Uterus (tissue), 4 donors: ENCODE results near the gene EVI5. TPM values are rescaled to one million over a fixed set of nuclear protein-coding genes. Genes with fewer than 3 reads are reported as not detected.

ENCODE experiments used
- DNase-seq, 2 donors: peaks; one replicate each; pipeline ENCODE4 v3.0.0-alpha.2; 2019 to 2020
- H3K27ac ChIP-seq, 2 donors: fragments of 200-600 bp; sonication (generic); 1 replicate in 1 of 2; 2 replicates in 1 of 2; pipeline ENCODE4 v1.5.1; 2016 to 2018
- H3K27me3 ChIP-seq, 2 donors: fragments of 200-600 bp; sonication (generic); one replicate each; pipeline ENCODE4 v1.5.1; 2018 to 2019; ENCODE audit warnings: control low read depth in 1 of 2
- H3K36me3 ChIP-seq, 2 donors: fragments of 200-600 bp; sonication (generic); one replicate each; pipeline ENCODE4 v1.5.1; 2019; ENCODE audit warnings: control low read depth in 1 of 2
- H3K4me1 ChIP-seq, 2 donors: fragments of 200-600 bp; sonication (generic); one replicate each; pipeline ENCODE4 v1.5.1; 2018 to 2019; ENCODE audit warnings: control low read depth in 1 of 2
- H3K4me3 ChIP-seq, 2 donors: fragments of 200-600 bp; sonication (generic); 1 replicate in 1 of 2; 2 replicates in 1 of 2; pipeline ENCODE4 v1.5.1; 2018 to 2019; ENCODE audit warnings: mild to moderate bottlenecking in 1 of 2
- H3K9me3 ChIP-seq, 2 donors: fragments of 200-600 bp; sonication (generic); one replicate each; pipeline ENCODE4 v1.5.1; 2019; ENCODE audit warnings: control low read depth in 1 of 2
- CTCF ChIP-seq, 4 experiments: fragments of 200-600 bp in 2 of 4; fragments of 450-650 bp in 2 of 4; sonication (generic) in 2 of 4; IDR thresholded peaks; one replicate each; pipeline ENCODE4 v1.5.1; 2016 to 2019; ENCODE audit warnings: antibody characterized with exemption in 4 of 4, mild to moderate bottlenecking in 2 of 4, moderate library complexity in 1 of 4
- POLR2A ChIP-seq, 2 donors: fragments of 450-650 bp; IDR thresholded peaks; one replicate each; pipeline ENCODE4 v1.6.1; 2016; ENCODE audit warnings: antibody characterized with exemption in 2 of 2, mild to moderate bottlenecking in 1 of 2, moderate library complexity in 1 of 2
- intact Hi-C: fragments of 100-400 bp; cut with DNase I; formaldehyde crosslinking; loops from one replicate; pipeline ENCODE4 v1.15.1; 2023; ENCODE audit warnings: low total_unique reads
- total RNA-seq, 4 donors: library from RNA; depleted of rRNA in 3 of 4; stranded (reverse); fragments of >200 nt in 3 of 4; gene quantifications; one replicate each; pipeline versions ENCODE4 v1.1.0 to v1.2.4, GENCODE V29; 2014 to 2023
- donor health status: DM: yes; HTN: yes; CAD: no.

EVI5 gene
- total RNA-seq, 4 donors from 2014 or later: 53.0 to 112 (median 58.4) TPM

GRCh38 chr1:92713939-92714338, 71.0 kb downstream of the EVI5 start:
- intact Hi-C loops: no loop called here
- no peaks in the 10 kb centered on the region for H3K4me1 ChIP-seq

GRCh38 chr1:92711473-92712165, 73.3 kb downstream of the EVI5 start:
- intact Hi-C loops: no loop called here
- no peak for DNase-seq
- H3K27me3 ChIP-seq: no peaks in the 10 kb centered on the region
- no peaks in the 10 kb centered on the region for H3K4me1 ChIP-seq
- no peak overlapping the region for H3K27ac ChIP-seq
- no peaks in the 10 kb centered on the region for H3K9me3 ChIP-seq
- TF ChIP-seq CTCF (IDR thresholded peaks at IDR 0.05) (no peak), POLR2A (IDR thresholded peaks at IDR 0.05) (no peak)
- H3K4me3 ChIP-seq: no peak overlapping the region
- no peaks in the 10 kb centered on the region for H3K36me3 ChIP-seq

More at GRCh38 chr1:92713939-92714338, 71.0 kb downstream of the EVI5 start:
- DNase-seq: no peak
- H3K9me3 ChIP-seq: no peaks in the 10 kb centered on the region
- no peak overlapping the region for H3K4me3 ChIP-seq
- no peak overlapping the region for H3K27ac ChIP-seq
- no peak for TF ChIP-seq CTCF (IDR thresholded peaks at IDR 0.05)
- TF ChIP-seq POLR2A (IDR thresholded peaks at IDR 0.05): no peak
- no peaks in the 10 kb centered on the region for H3K36me3 ChIP-seq
- no peaks in the 10 kb centered on the region for H3K27me3 ChIP-seq

- H3K36me3 ChIP-seq: no peaks in the 10 kb centered on the region
- intact Hi-C loops: no loop called here
- TF ChIP-seq CTCF (IDR thresholded peaks at IDR 0.05) (no peak), POLR2A (IDR thresholded peaks at IDR 0.05) (no peak)
- H3K27me3 ChIP-seq: no peaks in the 10 kb centered on the region
- no peak overlapping the region for H3K27ac ChIP-seq
- H3K9me3 ChIP-seq: no peaks in the 10 kb centered on the region
- no peak overlapping the region for H3K4me3 ChIP-seq
- no peaks in the 10 kb centered on the region for H3K4me1 ChIP-seq
- no peak for DNase-seq
These were observed 75.2 kb downstream of the EVI5 start for GRCh38 chr1:92709738-92710137.

GRCh38 chr1:92708368-92708950, 76.4 kb downstream of the EVI5 start:
- Histone ChIP-seq H3K4me1 (no peaks in the 10 kb centered on the region), H3K9me3 (no peaks in the 10 kb centered on the region), H3K27ac (no peak overlapping the region), H3K27me3 (no peaks in the 10 kb centered on the region), H3K4me3 (no peak overlapping the region), H3K36me3 (no peaks in the 10 kb centered on the region)
- no peak for TF ChIP-seq POLR2A (IDR thresholded peaks at IDR 0.05)
- no peak for TF ChIP-seq CTCF (IDR thresholded peaks at IDR 0.05)
- intact Hi-C loops: no loop called here
- DNase-seq: no peak

GRCh38 chr1:92707709-92708108, 77.2 kb downstream of the EVI5 start:
- no peaks in the 10 kb centered on the region for H3K27me3 ChIP-seq
- H3K9me3 ChIP-seq: no peaks in the 10 kb centered on the region
- no peak overlapping the region for H3K4me3 ChIP-seq
- TF ChIP-seq POLR2A (IDR thresholded peaks at IDR 0.05) (no peak), CTCF (IDR thresholded peaks at IDR 0.05) (no peak)
- no peak for DNase-seq
- intact Hi-C loops: no loop called here
- no peaks in the 10 kb centered on the region for H3K36me3 ChIP-seq
- no peaks in the 10 kb centered on the region for H3K4me1 ChIP-seq
- H3K27ac ChIP-seq: no peak overlapping the region
